H1 (cell line): ENCODE measurements around the gene STT3A. TPM values are rescaled to one million over a fixed set of nuclear protein-coding genes. Genes with fewer than 3 reads are reported as not detected.

Source experiments
- CTCF ChIA-PET: fragments of 300-600 bp; sonication (Branson Sonifier 250); formaldehyde crosslinking; loops from one replicate; lab custom pipeline; 2021; ENCODE audit not compliant: partially characterized antibody; lab: Charles Lee
- POLR2A ChIA-PET: fragments of 300-600 bp; sonication (Branson Sonifier 250); formaldehyde crosslinking; loops from one replicate; lab custom pipeline; 2021; ENCODE audit warnings: inconsistent platforms; ENCODE audit not compliant: partially characterized antibody; lab: Charles Lee
- DNase-seq, 2 experiments: peaks; one replicate each; pipeline versions ENCODE4 v3.0.0 to v3.0.0-alpha.2; 2010 to 2022; ENCODE audit warnings: low spot score in 2 of 2, low read depth in 1 of 2, mixed read lengths in 1 of 2
- FAIRE-seq: peaks from 2 replicates; lab custom pipeline; 2011; peaks lifted over from hg19 to GRCh38; lab: Jason Lieb, UNC
- H2AFZ ChIP-seq: 2 replicates; pipeline ENCODE4 v1.8.1; 2012; ENCODE audit warnings: low read length, inconsistent platforms
- H2AK5ac ChIP-seq: 2 replicates; pipeline ENCODE4 v1.6.1; 2013; ENCODE audit warnings: low read depth, low read length
- H2BK120ac ChIP-seq: replicated peaks from 2 replicates; pipeline ENCODE3; 2013; ENCODE audit warnings: low read depth, low read length, inconsistent platforms
- H2BK12ac ChIP-seq: 2 replicates; pipeline ENCODE4 v1.6.1; 2013; ENCODE audit warnings: low read depth, low read length
- H2BK15ac ChIP-seq: 2 replicates; pipeline ENCODE4 v1.6.1; 2013; ENCODE audit warnings: low read length
- H2BK20ac ChIP-seq: 2 replicates; pipeline ENCODE4 v1.6.1; 2013; ENCODE audit warnings: low read length
- H2BK5ac ChIP-seq: 2 replicates; pipeline ENCODE4 v1.6.1; 2013; ENCODE audit warnings: low read depth, low read length
- H3K14ac ChIP-seq: 2 replicates; pipeline ENCODE4 v1.6.1; 2013; ENCODE audit warnings: inconsistent platforms; ENCODE audit not compliant: insufficient read length
- H3K18ac ChIP-seq: 2 replicates; pipeline ENCODE4 v1.6.1; 2013; ENCODE audit warnings: low read length; ENCODE audit errors: extremely low read depth
- H3K23ac ChIP-seq: 2 replicates; pipeline ENCODE4 v1.6.1; 2013; ENCODE audit warnings: inconsistent platforms; ENCODE audit not compliant: insufficient read length
- H3K23me2 ChIP-seq: 2 replicates; pipeline ENCODE4 v1.6.1; 2013; ENCODE audit warnings: low read depth, low read length
- H3K27ac ChIP-seq: 2 replicates; pipeline ENCODE4 v1.6.1; 2011; ENCODE audit warnings: low read depth, low read length, inconsistent platforms
- H3K27me3 ChIP-seq, 4 experiments: replicated peaks in 1 of 4; 1 replicate in 1 of 4; 2 replicates in 3 of 4; pipeline versions ENCODE4 v1.6.1 to v1.8.1; 2011 to 2013; ENCODE audit warnings: low read length in 3 of 4, mild to moderate bottlenecking in 3 of 4, inconsistent platforms in 2 of 4, mixed read lengths in 2 of 4, moderate library complexity in 1 of 4; ENCODE audit not compliant: control insufficient read depth in 3 of 4, insufficient read depth in 3 of 4; ENCODE audit errors: extremely low read depth in 1 of 4
- H3K36me3 ChIP-seq, 4 experiments: 2 replicates each; pipeline versions ENCODE4 v1.6.1 to v1.8.1; 2011 to 2013; ENCODE audit warnings: mild to moderate bottlenecking in 4 of 4, low read length in 3 of 4, moderate library complexity in 2 of 4, control low read depth in 1 of 4, inconsistent platforms in 1 of 4; ENCODE audit not compliant: insufficient read depth in 4 of 4, control insufficient read depth in 2 of 4
- H3K4ac ChIP-seq: replicated peaks from 2 replicates; pipeline ENCODE3; 2013; ENCODE audit warnings: low read length, low read depth, mixed read lengths, inconsistent platforms; ENCODE audit not compliant: insufficient read length
- H3K4me1 ChIP-seq, 4 experiments: replicated peaks in 1 of 4; 1 replicate in 1 of 4; 2 replicates in 3 of 4; pipeline versions ENCODE4 v1.6.1 to v1.8.1; 2011 to 2013; ENCODE audit warnings: low read length in 3 of 4, inconsistent platforms in 2 of 4, mixed read lengths in 1 of 4; ENCODE audit not compliant: insufficient read depth in 4 of 4, control insufficient read depth in 3 of 4
- H3K4me2 ChIP-seq, 2 experiments: 2 replicates each; pipeline versions ENCODE4 v1.6.1 to v1.8.1; 2011 to 2013; ENCODE audit warnings: low read depth in 2 of 2, low read length in 2 of 2, control low read depth in 1 of 2, inconsistent platforms in 1 of 2, mild to moderate bottlenecking in 1 of 2; ENCODE audit not compliant: insufficient read depth in 1 of 2
- H3K4me3 ChIP-seq, 4 experiments: fragments of 200-600, 300-600 bp in 1 of 4; sonication (generic), shearing (Covaris generic), sonication (Bioruptor Twin) in 1 of 4; 2 replicates each; pipeline versions ENCODE4 v1.5.1 to v1.8.1; 2011 to 2016; ENCODE audit warnings: low read length in 4 of 4, low read depth in 3 of 4, control low read depth in 2 of 4, inconsistent platforms in 2 of 4, mild to moderate bottlenecking in 2 of 4, mixed read lengths in 1 of 4, moderate library complexity in 1 of 4; ENCODE audit not compliant: insufficient read depth in 2 of 4; ENCODE audit errors: extremely low read depth in 1 of 4
- H3K56ac ChIP-seq: replicated peaks from 2 replicates; pipeline ENCODE3; 2013; ENCODE audit warnings: low read depth, mild to moderate bottlenecking, mixed read lengths, low read length, inconsistent platforms; ENCODE audit not compliant: insufficient read length
- H3K79me1 ChIP-seq: 2 replicates; pipeline ENCODE4 v1.6.1; 2013; ENCODE audit warnings: low read depth, low read length, control low read depth
- H3K79me2 ChIP-seq, 2 experiments: 2 replicates each; pipeline versions ENCODE4 v1.6.1 to v1.8.1; 2012 to 2013; ENCODE audit warnings: low read length in 2 of 2, mild to moderate bottlenecking in 2 of 2, inconsistent platforms in 1 of 2; ENCODE audit not compliant: insufficient read depth in 2 of 2, control insufficient read depth in 1 of 2
- H3K9ac ChIP-seq, 4 experiments: replicated peaks in 1 of 4; 1 replicate in 1 of 4; 2 replicates in 3 of 4; pipeline versions ENCODE4 v1.6.1 to v1.8.1; 2011 to 2013; ENCODE audit warnings: low read depth in 3 of 4, low read length in 3 of 4, control low read depth in 2 of 4, mild to moderate bottlenecking in 2 of 4, moderate library complexity in 2 of 4, inconsistent platforms in 1 of 4; ENCODE audit errors: extremely low read depth in 1 of 4
- H3K9me3 ChIP-seq, 2 experiments: 2 replicates each; pipeline versions ENCODE4 v1.6.1 to v1.8.1; 2012 to 2013; ENCODE audit warnings: mild to moderate bottlenecking in 2 of 2, moderate library complexity in 2 of 2, control low read depth in 1 of 2, inconsistent platforms in 1 of 2, low read depth in 1 of 2, low read length in 1 of 2, mixed read lengths in 1 of 2; ENCODE audit not compliant: insufficient read depth in 2 of 2
- H4K20me1 ChIP-seq, 2 experiments: replicated peaks in 1 of 2; 2 replicates each; pipeline versions ENCODE3 to v1.8.1; 2011 to 2013; ENCODE audit warnings: inconsistent platforms in 2 of 2, low read length in 2 of 2, mild to moderate bottlenecking in 1 of 2; ENCODE audit not compliant: insufficient read depth in 2 of 2, control insufficient read depth in 1 of 2
- H4K5ac ChIP-seq: 2 replicates; pipeline ENCODE4 v1.6.1; 2013; ENCODE audit warnings: low read length, low read depth, mixed read lengths, inconsistent platforms; ENCODE audit not compliant: insufficient read length
- H4K8ac ChIP-seq: 2 replicates; pipeline ENCODE4 v1.8.0; 2013; ENCODE audit warnings: mild to moderate bottlenecking, moderate library complexity, low read length, inconsistent platforms; ENCODE audit not compliant: insufficient read depth; ENCODE audit errors: extremely low read depth
- H4K91ac ChIP-seq: replicated peaks from 2 replicates; pipeline ENCODE3; 2013; ENCODE audit warnings: low read length, mixed read lengths, inconsistent platforms; ENCODE audit not compliant: insufficient read length
- ASH2L ChIP-seq: fragments of 200-600, 300-600 bp; sonication (generic); IDR thresholded peaks from one replicate; pipeline ENCODE4 v1.7.1; 2017; ENCODE audit warnings: low read length
- CHD1 ChIP-seq: IDR thresholded peaks from 2 replicates; pipeline ENCODE4 v1.6.1; 2012; ENCODE audit warnings: low read depth, low read length, improper control_type of control experiment
- EP300 ChIP-seq, 2 experiments: IDR thresholded peaks; 1 replicate in 1 of 2; 2 replicates in 1 of 2; pipeline ENCODE4 v1.6.1; 2011 to 2012; ENCODE audit warnings: low read depth in 2 of 2, low read length in 2 of 2, mild to moderate bottlenecking in 2 of 2, borderline replicate concordance in 1 of 2, inconsistent platforms in 1 of 2, moderate library complexity in 1 of 2
- HDAC2 ChIP-seq, 2 experiments: fragments of 300-600 bp in 1 of 2; sonication (generic) in 1 of 2; IDR thresholded peaks; 2 replicates each; pipeline ENCODE4 v1.6.1; 2011 to 2012; ENCODE audit warnings: low read depth in 2 of 2, low read length in 2 of 2, mild to moderate bottlenecking in 2 of 2, moderate library complexity in 2 of 2, borderline replicate concordance in 1 of 2, inconsistent platforms in 1 of 2
- PHF8 ChIP-seq: fragments of 200-600 bp; sonication (generic); conservative IDR thresholded peaks from 2 replicates; pipeline ENCODE4 v1.7.1; 2012; ENCODE audit warnings: low read depth, mild to moderate bottlenecking, inconsistent platforms, low read length, moderate library complexity
- RFX5 ChIP-seq: IDR thresholded peaks from 2 replicates; pipeline ENCODE4 v1.6.1; 2011; ENCODE audit warnings: low read depth, low read length, improper control_type of control experiment, borderline replicate concordance
- RNF2 ChIP-seq: fragments of 200-900, 300-1000 bp; sonication (generic); IDR thresholded peaks from 2 replicates; pipeline ENCODE4 v1.7.1; 2016; ENCODE audit warnings: borderline replicate concordance, low read depth, mild to moderate bottlenecking, antibody characterized with exemption, low read length; ENCODE audit not compliant: poor library complexity, severe bottlenecking; ENCODE audit errors: missing control alignments
- WGBS, 2 experiments: shearing (Covaris generic) in 1 of 2; methylation state at CpG; one replicate each; pipeline versions ENCODE4 v1.1.6 to v1.1.7; 2013 to 2015; ENCODE audit warnings: low lambda C conversion rate in 2 of 2, mixed read lengths in 2 of 2, inconsistent platforms in 1 of 2, low coverage in 1 of 2, missing lambda C conversion rate in 1 of 2; ENCODE audit not compliant: insufficient replicate concordance in 2 of 2, insufficient coverage in 1 of 2, insufficient read length in 1 of 2; ENCODE audit errors: extremely low coverage in 1 of 2, missing lambda C conversion rate in 1 of 2; 5-methylcytosine and 5-hydroxymethylcytosine counted together
- polyA plus RNA-seq, 7 experiments: library from polyadenylated mRNA; depleted of rRNA in 3 of 7; stranded (reverse) in 5 of 7; unstranded in 2 of 7; fragments of >200 nt in 5 of 7; fragments of 200-250 nt in 2 of 7; gene quantifications; 1 replicate in 5 of 7; 2 replicates in 1 of 7; 4 replicates in 1 of 7; pipeline versions ENCODE4 v1.2.1 to v1.2.3, GENCODE V29; 2011 to 2013; ENCODE audit warnings: missing spikeins in 2 of 7, mixed read lengths in 2 of 7
- total RNA-seq: library from RNA; stranded (reverse); fragmentation: NEBNext Ultra II Directional; extraction: Animal tissue kit (Norgen Biotek cat#: 25700); gene quantifications from 2 replicates; pipeline ENCODE4 v1.2.1, GENCODE V29; 2021

The STT3A gene
- total and polyA plus RNA-seq, 2 of the 8 experiments (the other 6 are each of a cell fraction or from before 2014, with no cell fraction given), result 173 to 211 TPM

DNA sequence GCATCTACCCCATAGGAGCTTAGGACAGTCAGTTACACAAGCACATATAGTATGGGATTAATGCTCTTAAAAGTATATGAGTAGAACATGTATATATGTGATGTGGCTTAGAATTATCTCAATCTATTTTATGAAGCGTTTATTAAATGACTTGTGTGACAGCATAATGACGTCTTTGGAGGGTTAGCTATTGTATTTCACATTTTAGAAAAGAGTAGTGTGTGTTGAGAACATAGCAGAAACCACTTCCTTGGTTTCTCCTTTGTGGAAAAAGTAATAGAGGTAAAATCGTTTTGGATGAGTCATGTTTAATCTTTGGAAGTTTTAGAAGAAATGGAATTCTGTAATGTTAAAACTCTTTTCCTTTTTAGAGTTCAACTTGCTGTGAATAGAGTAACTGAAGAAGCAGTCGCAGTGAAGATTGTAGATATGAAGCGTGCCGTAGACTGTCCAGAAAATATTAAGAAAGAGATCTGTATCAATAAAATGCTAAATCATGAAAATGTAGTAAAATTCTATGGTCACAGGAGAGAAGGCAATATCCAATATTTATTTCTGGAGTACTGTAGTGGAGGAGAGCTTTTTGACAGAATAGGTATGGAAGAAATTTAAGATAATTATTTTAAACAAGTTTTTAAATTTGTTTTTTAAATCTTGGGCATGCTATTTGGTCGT, 34.7 kb downstream of the STT3A start:
- H3K4me1 ChIP-seq, result peaks cover 0 to 5% (median 2%) of the 10 kb centered on the region in 4 experiments; a peak in 3 of 7 replicates
- H3K18ac ChIP-seq, result no peak overlapping the region
- peak overlapping the region; percentile 75 to 86 for H3K4me2 ChIP-seq
- H3K4ac ChIP-seq, result no peak overlapping the region
- peaks cover 4% of the 10 kb centered on the region for H3K23me2 ChIP-seq
- peaks cover 0 to 51% (median 24%) of the 10 kb centered on the region in 4 experiments; a peak in 6 of 8 replicates for H3K36me3 ChIP-seq
- POLR2A ChIA-PET, result interaction anchor here (1.1 to 4.0 kb wide), 10 partner anchors 12 to 583 kb away, joined by 3 to 49 read pairs (median 5); partner anchors contain the start of genes EI24, HYLS1 and STT3A
- no peak overlapping the region for H3K27ac ChIP-seq
- H2BK20ac ChIP-seq, result no peak overlapping the region
- no peak for DNase-seq
- no peak overlapping the region for H3K23ac ChIP-seq
- 74% methylated on average over 7 of the region's 7 CpGs; no CpG with 5 or more reads in 1 of the 2 experiments for WGBS, 2 experiments
- no peak overlapping the region for H3K14ac ChIP-seq
- no peaks in the 10 kb centered on the region; the same call in 1 of the 2 replicates for H3K79me1 ChIP-seq
- CTCF ChIA-PET, result interaction anchor here (0.6 to 1.5 kb wide), 5 partner anchors 22 to 259 kb away, joined by 3 to 4 read pairs (median 3); no protein-coding TSS in a partner anchor
- H2BK120ac ChIP-seq, result no peak overlapping the region
- H3K27me3 ChIP-seq, result no peaks in the 10 kb centered on the region
- H2AK5ac ChIP-seq, result no peak overlapping the region
- FAIRE-seq, result no peak
- no peaks in the 10 kb centered on the region for H3K9me3 ChIP-seq
- no peak overlapping the region for H2AFZ ChIP-seq
- no peak overlapping the region for H2BK15ac ChIP-seq
- peak overlapping the region in 3 of 4 experiments; percentile 96 to 99 (median 97); a peak in 5 of 7 replicates for H3K9ac ChIP-seq
- peak overlapping the region; percentile 82 to 97 (median 92) for H3K4me3 ChIP-seq
- no peak overlapping the region for H4K91ac ChIP-seq
- H2BK5ac ChIP-seq, result no peak overlapping the region
- H4K8ac ChIP-seq, result no peak overlapping the region
- H2BK12ac ChIP-seq, result no peak overlapping the region
- TF ChIP-seq RFX5 (no peak), HDAC2 (IDR thresholded peaks at IDR 0.05; ENCODE audit: borderline replicate concordance in 1 of 2, low read depth in 2 of 2, low read length in 2 of 2) (no peak), CHD1 (no peak), PHF8 (no peak), EP300 (IDR thresholded peaks at IDR 0.05; ENCODE audit: borderline replicate concordance in 1 of 2, low read depth in 2 of 2, low read length in 2 of 2) (no peak), ASH2L (no peak), RNF2 (no peak)
- no peak overlapping the region for H4K5ac ChIP-seq
- H3K56ac ChIP-seq, result no peak overlapping the region
- peaks cover 8 to 39% of the 10 kb centered on the region in 2 experiments; a peak in 3 of 4 replicates for H3K79me2 ChIP-seq
- H4K20me1 ChIP-seq, result no peaks in the 10 kb centered on the region
